ENCODE results near the gene KIAA0513. TPM values are rescaled to one million over a fixed set of nuclear protein-coding genes. Genes with fewer than 3 reads are reported as not detected.

KIAA0513 gene
- total and polyA plus RNA-seq, 2 of the 13 experiments (the other 11 are each of a cell fraction or from before 2014, with no cell fraction given): 1.8 TPM

DNA sequence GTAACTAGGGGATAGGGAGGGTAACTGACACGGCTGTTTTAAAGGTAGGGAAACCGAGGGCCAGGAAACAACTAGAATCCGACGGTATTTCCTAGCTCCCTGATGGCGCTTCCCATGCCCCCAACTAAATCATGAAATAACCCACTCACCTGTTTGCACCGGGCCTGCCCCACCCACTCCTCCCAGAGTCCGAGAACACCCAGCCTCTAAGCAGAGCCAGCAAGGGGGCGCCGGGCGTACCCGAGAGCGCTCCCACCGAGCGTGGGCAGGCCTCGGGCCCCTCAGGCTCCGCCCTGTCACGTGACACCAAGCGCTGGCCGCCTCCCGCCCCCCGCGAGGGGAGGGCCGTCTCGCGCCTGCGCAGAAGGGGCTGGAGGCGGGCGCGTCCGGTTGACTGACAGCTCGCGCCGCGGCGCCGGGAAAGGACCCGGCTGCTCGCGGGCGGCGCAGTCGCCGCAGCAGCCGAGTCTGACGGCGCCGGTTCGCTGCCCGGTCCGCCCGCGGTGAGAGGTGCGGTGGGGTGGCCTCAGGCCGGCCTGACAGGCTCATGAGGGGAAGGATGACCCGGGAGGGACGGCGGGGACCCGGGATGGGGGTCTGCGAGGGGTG is at the start of gene KIAA0513 (continued):
- peak; percentile 89 for TF ChIP-seq ZNF18 (CRISPR knock-in tag; IDR thresholded peaks at IDR 0.05; ENCODE audit: insufficient replicate concordance)
- no peak for TF ChIP-seq ZNF879 (CRISPR knock-in tag; IDR thresholded peaks at IDR 0.05)
- TF ChIP-seq ZNF703 (CRISPR knock-in tag; IDR thresholded peaks at IDR 0.05; ENCODE audit: borderline replicate concordance): no peak
- peak; percentile 48; the same call in 1 of the 2 replicates for TF ChIP-seq KDM5B (CRISPR knock-in tag; IDR thresholded peaks at IDR 0.05; ENCODE audit: borderline replicate concordance)
- 0 out of 2 replicates have a peak, but pooled peaks have one; percentile 36 for TF ChIP-seq THAP8 (CRISPR knock-in tag; IDR thresholded peaks at IDR 0.05; ENCODE audit: borderline replicate concordance)
- 0 out of 2 replicates have a peak, but pooled peaks have one; percentile 60 for TF ChIP-seq E2F1 (CRISPR knock-in tag; IDR thresholded peaks at IDR 0.05)
- TF ChIP-seq NFYC (CRISPR knock-in tag; IDR thresholded peaks at IDR 0.05): 0 out of 2 replicates have a peak, but pooled peaks have one; percentile 10
- TF ChIP-seq CREB1 (IDR thresholded peaks at IDR 0.05): peak; percentile 51; the same call in 1 of the 2 replicates
- TF ChIP-seq CREB1 (CRISPR knock-in tag; IDR thresholded peaks at IDR 0.05): no peak
- no peak for TF ChIP-seq NCOA1 (CRISPR knock-in tag; IDR thresholded peaks at IDR 0.05)
- no peak for TF ChIP-seq ZKSCAN5 (CRISPR knock-in tag; IDR thresholded peaks at IDR 0.05)
- no peak for TF ChIP-seq SYNCRIP (IDR thresholded peaks at IDR 0.05; ENCODE audit: insufficient read depth, low read depth, low read length)
- TF ChIP-seq ZNF589 (CRISPR knock-in tag; conservative IDR thresholded peaks at IDR 0.05): 0 out of 2 replicates have a peak, but pooled peaks have one; percentile 8
- TF ChIP-seq, protein P1, sequence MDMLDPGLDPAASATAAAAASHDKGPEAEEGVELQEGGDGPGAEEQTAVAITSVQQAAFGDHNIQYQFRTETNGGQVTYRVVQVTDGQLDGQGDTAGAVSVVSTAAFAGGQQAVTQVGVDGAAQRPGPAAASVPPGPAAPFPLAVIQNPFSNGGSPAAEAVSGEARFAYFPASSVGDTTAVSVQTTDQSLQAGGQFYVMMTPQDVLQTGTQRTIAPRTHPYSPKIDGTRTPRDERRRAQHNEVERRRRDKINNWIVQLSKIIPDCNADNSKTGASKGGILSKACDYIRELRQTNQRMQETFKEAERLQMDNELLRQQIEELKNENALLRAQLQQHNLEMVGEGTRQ (IDR thresholded peaks at IDR 0.05; ENCODE audit: low read depth, low read length): peak; percentile 96
- TF ChIP-seq, protein P1 (CRISPR knock-in tag; IDR thresholded peaks at IDR 0.05; ENCODE audit: borderline replicate concordance): peak; percentile 85; the same call in 1 of the 2 replicates
- TF ChIP-seq ZNF234 (CRISPR knock-in tag; conservative IDR thresholded peaks at IDR 0.05): no peak
- TF ChIP-seq, protein P2, sequence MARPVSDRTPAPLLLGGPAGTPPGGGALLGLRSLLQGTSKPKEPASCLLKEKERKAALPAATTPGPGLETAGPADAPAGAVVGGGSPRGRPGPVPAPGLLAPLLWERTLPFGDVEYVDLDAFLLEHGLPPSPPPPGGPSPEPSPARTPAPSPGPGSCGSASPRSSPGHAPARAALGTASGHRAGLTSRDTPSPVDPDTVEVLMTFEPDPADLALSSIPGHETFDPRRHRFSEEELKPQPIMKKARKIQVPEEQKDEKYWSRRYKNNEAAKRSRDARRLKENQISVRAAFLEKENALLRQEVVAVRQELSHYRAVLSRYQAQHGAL (CRISPR knock-in tag; IDR thresholded peaks at IDR 0.05; ENCODE audit: not compliant biosample characterization): peak; percentile 66
- no peak for TF ChIP-seq ZNF704 (CRISPR knock-in tag; IDR thresholded peaks at IDR 0.05; ENCODE audit: borderline replicate concordance)
- no peak for TF ChIP-seq KLF15 (CRISPR knock-in tag; IDR thresholded peaks at IDR 0.05; ENCODE audit: borderline replicate concordance)

All from HepG2 (cell line).